OCI-LY7 (cell line): ENCODE results near the gene ZNF532. TPM values are rescaled to one million over a fixed set of nuclear protein-coding genes. Genes with fewer than 3 reads are reported as not detected.

Experiments
- BruUV-seq: library from RNA; stranded (reverse); fragments of 400-500 nt; replicated peaks from 2 replicates; lab custom pipeline; 2021; lab: Mats Ljungman, UMichigan
- CTCF ChIA-PET: fragments of 300-600 bp; sonication (Branson Sonifier 250); formaldehyde crosslinking; loops from one replicate; lab custom pipeline; 2022; ENCODE audit warnings: antibody characterized with exemption; ENCODE audit not compliant: unreplicated experiment; lab: Charles Lee
- POLR2A ChIA-PET: fragments of 300-600 bp; sonication (Branson Sonifier 250); formaldehyde crosslinking; loops from one replicate; lab custom pipeline; 2022; ENCODE audit warnings: antibody characterized with exemption; lab: Charles Lee
- DNase-seq: peaks from one replicate; pipeline ENCODE4 v3.0.0-alpha.2; 2015; ENCODE audit warnings: low spot score
- H2AFZ ChIP-seq: fragments of 200-600 bp; sonication (generic), shearing (Covaris generic); 2 replicates; pipeline ENCODE4 v1.6.1; 2014; ENCODE audit warnings: mild to moderate bottlenecking, antibody characterized with exemption, low read length, moderate library complexity
- H3K27ac ChIP-seq: fragments of 200-600 bp; sonication (generic); 2 replicates; pipeline ENCODE4 v1.5.1; 2014; ENCODE audit warnings: mixed run types, low read depth, mild to moderate bottlenecking, moderate library complexity, low read length, inconsistent platforms; ENCODE audit not compliant: poor library complexity, severe bottlenecking
- H3K36me3 ChIP-seq: fragments of 200-600 bp; sonication (generic); 2 replicates; pipeline ENCODE4 v1.6.1; 2014; ENCODE audit warnings: mild to moderate bottlenecking, antibody characterized with exemption, low read length, moderate library complexity, mixed read lengths; ENCODE audit not compliant: insufficient read depth
- H3K4me1 ChIP-seq: fragments of 200-600 bp; sonication (generic); 2 replicates; pipeline ENCODE4 v1.5.1; 2014; ENCODE audit warnings: mild to moderate bottlenecking, low read length; ENCODE audit not compliant: insufficient read depth, poor library complexity, severe bottlenecking
- H3K4me2 ChIP-seq: fragments of 200-600 bp; sonication (generic); 2 replicates; pipeline ENCODE4 v1.6.1; 2014; ENCODE audit warnings: mild to moderate bottlenecking, low read length
- H3K4me3 ChIP-seq: fragments of 200-600 bp; sonication (generic); 2 replicates; pipeline ENCODE4 v1.5.1; 2014; ENCODE audit warnings: mild to moderate bottlenecking, low read depth, low read length; ENCODE audit not compliant: poor library complexity, severe bottlenecking
- H3K79me2 ChIP-seq: fragments of 200-600 bp; sonication (generic); 2 replicates; pipeline ENCODE4 v1.6.1; 2016; ENCODE audit warnings: low read depth, mild to moderate bottlenecking, low read length, moderate library complexity, mixed read lengths; ENCODE audit not compliant: insufficient read depth
- H3K9me2 ChIP-seq: fragments of 200-600 bp; sonication (generic); 2 replicates; pipeline ENCODE4 v1.6.1; 2016; ENCODE audit warnings: mild to moderate bottlenecking, low read length, mixed read lengths; ENCODE audit not compliant: insufficient read depth
- H3K9me3 ChIP-seq: fragments of 200-600 bp; sonication (generic); 2 replicates; pipeline ENCODE4 v1.6.1; 2014; ENCODE audit warnings: mild to moderate bottlenecking, mixed run types, low read length, mixed read lengths
- H4K20me1 ChIP-seq: fragments of 200-600 bp; sonication (generic); 2 replicates; pipeline ENCODE4 v1.6.1; 2014; ENCODE audit warnings: mild to moderate bottlenecking, antibody characterized with exemption, low read length, moderate library complexity, mixed read lengths; ENCODE audit not compliant: insufficient read depth
- CTCF ChIP-seq: fragments of 200-600 bp; sonication (generic); conservative IDR thresholded peaks from 2 replicates; pipeline ENCODE4 v1.5.1; 2014; ENCODE audit warnings: mild to moderate bottlenecking, antibody characterized with exemption, low read length, moderate library complexity, mixed read lengths
- EZH2phosphoT487 ChIP-seq: fragments of 200-600 bp; sonication (generic); IDR thresholded peaks from 2 replicates; pipeline ENCODE4 v1.6.1; 2018; ENCODE audit warnings: low read depth, borderline replicate concordance, mild to moderate bottlenecking, mixed run types, antibody characterized with exemption, low read length, moderate library complexity, mixed read lengths
- intact Hi-C: fragments of 100-400 bp; cut with micrococcal nuclease; formaldehyde crosslinking; loops from one replicate; pipeline ENCODE4 v1.10.0; 2022; ENCODE audit not compliant: unreplicated experiment
- total RNA-seq, 2 experiments: library from RNA; depleted of rRNA in 1 of 2; stranded (reverse); fragments of >200 nt in 1 of 2; shearing (Covaris generic) in 1 of 2; gene quantifications; 2 replicates each; pipeline ENCODE4 v1.2.3, GENCODE V29; 2014 to 2022

Gene ZNF532
- total RNA-seq, 2 experiments from 2014 or later: 10.4 to 18.7 TPM

DNA sequence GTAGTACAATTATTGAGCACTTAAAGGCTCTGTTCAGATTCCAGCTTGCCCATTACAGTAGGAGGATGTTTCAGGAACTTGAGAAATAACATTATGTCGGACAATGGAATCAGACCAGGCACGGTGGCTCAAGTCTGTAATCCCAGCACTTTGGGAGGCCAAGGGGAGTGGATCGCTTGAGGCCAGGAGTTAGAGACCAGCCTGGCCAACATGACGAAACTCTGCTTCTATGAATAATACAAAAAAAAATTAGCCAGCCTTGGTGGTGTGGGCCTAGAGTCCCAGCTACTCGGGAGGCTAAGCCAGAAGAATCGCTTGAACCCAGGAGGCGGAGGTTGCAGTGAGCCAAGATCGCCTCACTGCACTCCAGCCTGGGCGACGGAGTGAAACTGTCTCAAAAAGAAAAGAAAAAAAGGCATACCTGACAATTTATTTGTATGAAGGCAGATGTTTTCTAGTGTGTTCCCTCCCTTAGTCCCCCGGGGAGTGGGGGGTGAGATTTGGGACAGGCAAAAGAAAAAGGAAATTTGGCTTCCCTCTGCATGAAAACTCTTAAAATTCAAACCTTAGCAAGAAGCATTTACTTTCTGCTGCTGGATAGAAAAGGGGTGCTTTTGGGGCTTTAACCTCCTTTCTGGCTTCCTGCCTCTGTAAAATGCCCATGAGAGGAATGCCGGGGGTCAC is 13.7 kb upstream of the ZNF532 start:
- TF ChIP-seq EZH2phosphoT487: no peak
- TF ChIP-seq CTCF: no peak
- no peak overlapping the region for H3K4me2 ChIP-seq

DNA sequence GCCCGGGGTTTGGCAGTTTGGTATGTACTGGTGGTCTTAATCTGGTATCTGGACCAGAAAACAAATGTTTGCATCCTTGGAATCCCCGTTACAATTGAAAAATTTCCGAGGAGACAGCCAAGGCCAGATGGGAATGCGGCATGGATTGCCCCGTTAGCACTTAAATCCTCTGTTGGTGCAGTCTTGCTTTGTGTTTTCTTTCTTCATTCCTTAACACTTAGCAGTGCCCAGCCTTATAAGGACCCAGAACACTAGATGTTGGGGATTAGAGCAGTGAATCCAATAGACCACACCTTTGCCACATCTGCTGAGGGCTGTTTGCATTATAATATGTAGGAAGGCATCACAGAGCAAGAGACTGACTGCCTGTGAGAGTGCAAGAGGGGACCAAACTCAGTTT is 12.8 kb upstream of the ZNF532 start:
- POLR2A ChIA-PET: interaction anchor here (0.7 kb wide), 1 partner anchor 278 kb away, joined by 3 read pairs; no protein-coding TSS in a partner anchor

More for the DNA sequence above, 13.7 kb upstream of the ZNF532 start:
- no TSS peak for BruUV-seq
- DNase-seq: no peak
- H3K4me3 ChIP-seq: no peak overlapping the region
- H3K27ac ChIP-seq: no peak overlapping the region
- ChIA-PET POLR2A (interaction anchor here (0.7 to 0.8 kb wide), 3 partner anchors 12 to 1149 kb away, joined by 3 read pairs; no protein-coding TSS in a partner anchor), CTCF (no interaction called here)
- H4K20me1 ChIP-seq: no peaks in the 10 kb centered on the region
- H3K79me2 ChIP-seq: no peaks in the 10 kb centered on the region
- H3K9me3 ChIP-seq: no peaks in the 10 kb centered on the region
- no peaks in the 10 kb centered on the region for H3K36me3 ChIP-seq
- no peaks in the 10 kb centered on the region for H3K4me1 ChIP-seq
- intact Hi-C loops: no loop called here
- H3K9me2 ChIP-seq: no peaks in the 10 kb centered on the region
- H2AFZ ChIP-seq: no peak overlapping the region

More for the DNA sequence above, 12.8 kb upstream of the ZNF532 start:
- BruUV-seq: no TSS peak
- CTCF ChIA-PET: no interaction called here
- TF ChIP-seq EZH2phosphoT487: no peak
- no peak for TF ChIP-seq CTCF
- Histone ChIP-seq H3K27ac (no peak overlapping the region), H3K9me2 (no peaks in the 10 kb centered on the region), H3K4me3 (no peak overlapping the region), H3K4me1 (no peaks in the 10 kb centered on the region), H3K36me3 (no peaks in the 10 kb centered on the region), H2AFZ (no peak overlapping the region), H4K20me1 (no peaks in the 10 kb centered on the region), H3K79me2 (no peaks in the 10 kb centered on the region), H3K9me3 (no peaks in the 10 kb centered on the region), H3K4me2 (no peak overlapping the region)
- intact Hi-C loops: no loop called here
- no peak for DNase-seq
